Measurements from ENCODE around the gene PTH.

GRCh38 chr11:13495929-13496328 lies at the start of gene PTH:
- TF ChIP-seq RAD21 (IDR thresholded peaks at IDR 0.05; ENCODE audit: low read depth), result no peak
- no peak for TF ChIP-seq USF1 (IDR thresholded peaks at IDR 0.05)
- no peak for TF ChIP-seq MAX (IDR thresholded peaks at IDR 0.05)
- no peak for TF ChIP-seq FOXM1 (IDR thresholded peaks at IDR 0.05; ENCODE audit: borderline replicate concordance, low read depth)
- TF ChIP-seq ZBTB7A (IDR thresholded peaks at IDR 0.05; ENCODE audit: low read depth), result no peak
- no peak for TF ChIP-seq TAF1 (IDR thresholded peaks at IDR 0.05; ENCODE audit: low read depth)
- TF ChIP-seq CEBPB (IDR thresholded peaks at IDR 0.05), result no peak
- no peak for TF ChIP-seq YY1 (IDR thresholded peaks at IDR 0.05; ENCODE audit: low read depth)
- no peak for TF ChIP-seq TCF12 (IDR thresholded peaks at IDR 0.05; ENCODE audit: low read depth)
- no peak for TF ChIP-seq NFIC (IDR thresholded peaks at IDR 0.05)
- TF ChIP-seq TEAD4 (IDR thresholded peaks at IDR 0.05), result no peak
